MCF 10A (cell line): ENCODE measurements around the gene MOB2. TPM values are rescaled to one million over a fixed set of nuclear protein-coding genes. Genes with fewer than 3 reads are reported as not detected.

Source experiments
- BruUV-seq: library from RNA; stranded (reverse); fragments of 400-500 nt; replicated peaks from 2 replicates; lab custom pipeline; 2021; lab: Mats Ljungman, UMichigan
- CTCF ChIA-PET: fragments of 300-600 bp; sonication (Branson Sonifier 250); formaldehyde crosslinking; extraction: SDS; loops from one replicate; lab custom pipeline; 2021; ENCODE audit warnings: antibody characterized with exemption, inconsistent platforms; lab: Yijun Ruan, JAX
- POLR2A ChIA-PET: fragments of 300-600, 350-650 bp; sonication (Branson Sonifier 250); formaldehyde crosslinking; extraction: SDS; loops from one replicate; lab custom pipeline; 2020; ENCODE audit warnings: antibody characterized with exemption, inconsistent platforms; lab: Yijun Ruan, JAX
- DNase-seq: peaks from one replicate; pipeline ENCODE4 v3.0.0-alpha.2; 2018; ENCODE audit not compliant: unreplicated experiment
- H3K27ac Mint-ChIP-seq: one replicate; pipeline ENCODE4 v1.8.0; 2022; ENCODE audit warnings: mild to moderate bottlenecking, low read depth, mixed read lengths; ENCODE audit not compliant: unreplicated experiment
- H3K27me3 Mint-ChIP-seq: one replicate; pipeline ENCODE4 v1.8.0; 2022; ENCODE audit warnings: mixed read lengths; ENCODE audit not compliant: insufficient read depth, unreplicated experiment
- H3K36me3 Mint-ChIP-seq: one replicate; pipeline ENCODE4 v1.8.0; 2022; ENCODE audit warnings: mild to moderate bottlenecking, moderate library complexity, mixed read lengths; ENCODE audit not compliant: insufficient read depth, unreplicated experiment
- H3K4me1 Mint-ChIP-seq: one replicate; pipeline ENCODE4 v1.8.0; 2022; ENCODE audit warnings: mixed read lengths; ENCODE audit not compliant: insufficient read depth, unreplicated experiment
- H3K4me3 Mint-ChIP-seq: one replicate; pipeline ENCODE4 v1.8.0; 2022; ENCODE audit warnings: mild to moderate bottlenecking, moderate library complexity, mixed read lengths; ENCODE audit not compliant: unreplicated experiment
- H3K9me3 Mint-ChIP-seq: one replicate; pipeline ENCODE4 v1.8.0; 2022; ENCODE audit warnings: mixed read lengths; ENCODE audit not compliant: unreplicated experiment
- CTCF ChIP-seq: fragments of 200-600 bp; IDR thresholded peaks from one replicate; pipeline ENCODE4 v1.8.0; 2022; ENCODE audit warnings: antibody characterized with exemption, mild to moderate bottlenecking; ENCODE audit not compliant: unreplicated experiment
- intact Hi-C: fragments of 100-400 bp; cut with micrococcal nuclease; formaldehyde crosslinking; loops from 2 replicates; pipeline ENCODE4 v1.14.1; 2022
- total RNA-seq: library from RNA; stranded (reverse); gene quantifications from 2 replicates; pipeline ENCODE4 v1.2.3, GENCODE V29; 2022

Gene MOB2
- total RNA-seq, 1 experiment from 2014 or later = 20.2 TPM

GRCh38 chr11:1439341-1439740 lies 47.2 kb downstream of the MOB2 start:
- BruUV-seq = no TSS peak
- Mint-ChIP-seq H3K9me3 (no peaks in the 10 kb centered on the region), H3K4me3 (no peak overlapping the region), H3K27ac (no peak overlapping the region), H3K27me3 (peaks cover 11% of the 10 kb centered on the region), H3K4me1 (no peaks in the 10 kb centered on the region), H3K36me3 (no peaks in the 10 kb centered on the region)
- intact Hi-C loops = no loop called here
- no peak for TF ChIP-seq CTCF
- no peak for DNase-seq
- POLR2A ChIA-PET = no interaction called here
- CTCF ChIA-PET = interaction anchor here (0.7 kb wide), 1 partner anchor 76 kb away, joined by 3 read pairs; no protein-coding TSS in a partner anchor

GRCh38 chr11:1438967-1439330 lies 47.6 kb downstream of the MOB2 start:
- TF ChIP-seq CTCF = no peak
- Mint-ChIP-seq H3K27me3 (peaks cover 7% of the 10 kb centered on the region), H3K9me3 (no peaks in the 10 kb centered on the region), H3K36me3 (no peaks in the 10 kb centered on the region), H3K27ac (no peak overlapping the region), H3K4me1 (no peaks in the 10 kb centered on the region), H3K4me3 (no peak overlapping the region)
- POLR2A ChIA-PET = no interaction called here
- CTCF ChIA-PET = interaction anchor here (0.7 kb wide), 1 partner anchor 76 kb away, joined by 3 read pairs; no protein-coding TSS in a partner anchor
- BruUV-seq = no TSS peak
- intact Hi-C loops = no loop called here
- DNase-seq = no peak

- DNase-seq = no peak
- intact Hi-C loops = no loop called here
- ChIA-PET CTCF (interaction anchor here (0.6 to 0.7 kb wide), 2 partner anchors 53 to 76 kb away, joined by 3 read pairs; no protein-coding TSS in a partner anchor), POLR2A (no interaction called here)
- no TSS peak for BruUV-seq
- TF ChIP-seq CTCF = no peak
- H3K27me3 Mint-ChIP-seq = peaks cover 2% of the 10 kb centered on the region
- no peak overlapping the region for H3K27ac Mint-ChIP-seq
- H3K4me1 Mint-ChIP-seq = no peaks in the 10 kb centered on the region
- no peak overlapping the region for H3K4me3 Mint-ChIP-seq
- no peaks in the 10 kb centered on the region for H3K36me3 Mint-ChIP-seq
- H3K9me3 Mint-ChIP-seq = no peaks in the 10 kb centered on the region
Measured at GRCh38 chr11:1438261-1438966, 48.2 kb downstream of the MOB2 start.

- DNase-seq = no peak
- H3K4me3 Mint-ChIP-seq = no peak overlapping the region
- no peaks in the 10 kb centered on the region for H3K27me3 Mint-ChIP-seq
- no peaks in the 10 kb centered on the region for H3K4me1 Mint-ChIP-seq
- BruUV-seq = no TSS peak
- no peak for TF ChIP-seq CTCF
- ChIA-PET CTCF (interaction anchor here (0.6 kb wide), 1 partner anchor 53 kb away, joined by 3 read pairs; no protein-coding TSS in a partner anchor), POLR2A (no interaction called here)
- H3K27ac Mint-ChIP-seq = no peak overlapping the region
- no peaks in the 10 kb centered on the region for H3K36me3 Mint-ChIP-seq
- intact Hi-C loops = no loop called here
- H3K9me3 Mint-ChIP-seq = no peaks in the 10 kb centered on the region
Measured at GRCh38 chr11:1437500-1437899, 49.1 kb downstream of the MOB2 start.
